Ammon's horn (tissue), 1 donor: ENCODE data around the gene CEP126.

ENCODE experiments used
- DNase-seq: peaks from one replicate; pipeline ENCODE4 v3.0.0-alpha.2; 2016; ENCODE audit warnings: low spot score

The CEP126 gene

GRCh38 chr11:102014756-102015155 lies 99.9 kb downstream of the CEP126 start:
- no peak for DNase-seq

DNA sequence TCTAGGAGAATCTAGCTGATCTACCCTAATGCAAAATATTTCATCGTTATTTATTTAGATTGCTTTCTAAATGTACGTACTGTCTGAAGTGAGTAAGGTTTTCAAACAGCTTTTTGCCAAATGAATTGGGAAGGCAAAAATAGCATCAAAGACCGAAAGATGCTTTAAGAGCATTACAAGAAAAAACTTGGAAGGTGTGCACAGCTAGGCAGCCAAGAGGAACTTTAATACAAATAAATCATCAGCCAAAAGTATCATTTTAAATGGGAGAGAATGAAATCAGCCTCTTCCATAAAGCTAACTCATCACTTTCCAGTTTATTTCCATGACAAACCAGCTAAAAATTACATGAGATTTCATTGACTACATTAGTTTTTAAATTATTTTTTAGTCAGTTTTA lies 102.2 kb downstream of the CEP126 start:
- no peak for DNase-seq

DNA sequence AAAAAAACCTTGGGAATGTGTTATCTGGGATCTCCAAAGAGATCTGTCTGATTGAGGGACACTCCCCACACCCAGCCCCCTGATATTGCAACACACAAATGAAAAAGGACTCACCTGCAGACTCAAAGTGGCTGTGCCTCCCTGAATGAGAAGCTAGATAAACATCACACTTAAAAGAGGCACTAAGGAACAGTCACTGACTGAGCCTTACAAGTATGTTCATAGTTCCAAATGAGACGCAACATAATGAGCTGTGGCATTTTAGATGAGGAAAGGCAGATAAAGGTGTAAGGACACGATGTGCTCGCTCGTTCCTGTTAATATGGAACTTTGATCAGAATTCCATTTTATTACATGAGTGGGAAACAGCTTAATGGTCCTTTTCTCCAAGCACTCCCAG lies 111.4 kb downstream of the CEP126 start:
- DNase-seq = no peak

DNA sequence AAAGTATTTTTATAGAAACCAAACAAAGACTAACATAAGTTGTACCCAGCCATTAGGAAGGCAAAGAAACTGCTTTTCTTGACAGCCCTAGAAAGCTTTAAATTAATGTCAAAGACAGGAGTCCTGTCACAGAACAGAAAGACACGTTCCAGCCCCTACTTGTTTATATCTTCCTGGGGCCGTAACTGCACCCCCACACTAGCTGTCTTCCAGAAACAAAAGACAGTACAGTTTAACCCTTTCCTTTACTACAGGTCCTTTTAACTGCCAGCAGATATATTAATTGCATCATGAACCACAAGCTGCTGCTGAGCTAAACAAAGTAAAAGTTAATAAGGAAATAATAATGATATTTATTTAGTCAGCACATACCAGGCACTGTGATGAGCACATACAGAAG lies 112.1 kb downstream of the CEP126 start:
- no peak for DNase-seq

- DNase-seq = no peak
These were observed 121.9 kb downstream of the CEP126 start for GRCh38 chr11:102036757-102037156.

DNA sequence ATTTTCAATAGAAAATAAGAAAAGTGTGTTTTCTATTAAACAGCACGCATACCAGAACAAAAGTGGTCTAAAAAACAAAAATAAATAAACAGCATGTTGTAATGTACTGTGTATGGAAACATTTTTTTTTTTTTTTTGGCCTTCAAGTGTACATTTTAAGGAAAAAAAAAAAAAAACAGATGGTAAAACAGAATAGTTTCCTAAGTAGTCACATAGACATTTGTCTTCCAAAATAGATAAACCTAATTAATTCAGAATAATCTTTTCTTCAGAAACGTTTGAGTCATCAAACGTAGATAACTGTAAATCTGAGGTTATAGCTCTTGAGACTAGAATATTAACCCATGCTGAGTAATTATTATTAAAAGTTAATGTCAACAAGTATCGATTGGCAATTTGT lies 132.0 kb downstream of the CEP126 start:
- no peak for DNase-seq

- peak; percentile 73 for DNase-seq
These were observed 132.6 kb downstream of the CEP126 start, which contains the start of gene CFAP300 for GRCh38 chr11:102047305-102047924. CFAP300 (plus strand) TSS chr11:102047437; CDS start chr11:102047471, 34 bp downstream.
